HEK293 (cell line): ENCODE data around the gene TMED6.

Experiments used
- EGR2 ChIP-seq: fragments of 450-650 bp; formaldehyde crosslinking; IDR thresholded peaks from 2 replicates; pipeline ENCODE4 v1.5.1; 2016; ENCODE audit warnings: low read depth, missing biosample characterization, missing genetic modification characterization
- HOXD13 ChIP-seq: sonication (generic); formaldehyde crosslinking; IDR thresholded peaks from 2 replicates; pipeline ENCODE4 v1.8.0; 2022; ENCODE audit warnings: missing genetic modification reagents, borderline replicate concordance
- OVOL3 ChIP-seq: fragments of 450-650 bp; formaldehyde crosslinking; IDR thresholded peaks from 2 replicates; pipeline ENCODE4 v1.5.1; 2016; ENCODE audit warnings: missing biosample characterization, missing genetic modification characterization
- SCRT2 ChIP-seq: fragments of 450-650 bp; formaldehyde crosslinking; IDR thresholded peaks from 2 replicates; pipeline ENCODE4 v1.5.1; 2016; ENCODE audit warnings: missing biosample characterization, missing genetic modification characterization
- SP7 ChIP-seq: fragments of 450-650 bp; formaldehyde crosslinking; IDR thresholded peaks from 2 replicates; pipeline ENCODE4 v1.5.1; 2016; ENCODE audit warnings: missing biosample characterization, missing genetic modification characterization
- YY1 ChIP-seq: fragments of 450-650 bp; formaldehyde crosslinking; IDR thresholded peaks from 2 replicates; pipeline ENCODE4 v1.5.1; 2018; ENCODE audit warnings: missing biosample characterization, missing genetic modification characterization
- ZBTB1 ChIP-seq: fragments of 450-650 bp; formaldehyde crosslinking; IDR thresholded peaks from 2 replicates; pipeline ENCODE4 v1.5.1; 2016; ENCODE audit warnings: missing biosample characterization, missing genetic modification characterization
- ZBTB17 ChIP-seq: fragments of 450-650 bp; formaldehyde crosslinking; IDR thresholded peaks from 2 replicates; pipeline ENCODE4 v1.5.1; 2016; ENCODE audit warnings: missing biosample characterization, missing genetic modification characterization
- ZBTB21 ChIP-seq: fragments of 450-650 bp; formaldehyde crosslinking; IDR thresholded peaks from 2 replicates; pipeline ENCODE4 v1.5.1; 2017; ENCODE audit warnings: missing biosample characterization, missing genetic modification characterization
- ZFP41 ChIP-seq: fragments of 450-650 bp; formaldehyde crosslinking; IDR thresholded peaks from 2 replicates; pipeline ENCODE4 v1.5.1; 2016; ENCODE audit warnings: missing biosample characterization, missing genetic modification characterization, borderline replicate concordance
- ZNF155 ChIP-seq: fragments of 450-650 bp; formaldehyde crosslinking; IDR thresholded peaks from 2 replicates; pipeline ENCODE4 v1.5.1; 2016; ENCODE audit warnings: missing biosample characterization, missing genetic modification characterization
- ZNF394 ChIP-seq: fragments of 450-650 bp; formaldehyde crosslinking; IDR thresholded peaks from 2 replicates; pipeline ENCODE4 v1.5.1; 2016; ENCODE audit warnings: missing biosample characterization, missing genetic modification characterization, mild to moderate bottlenecking, moderate library complexity, borderline replicate concordance
- ZNF555 ChIP-seq: fragments of 450-650 bp; formaldehyde crosslinking; conservative IDR thresholded peaks from 2 replicates; pipeline ENCODE4 v1.5.1; 2017; ENCODE audit warnings: missing biosample characterization, mild to moderate bottlenecking, missing genetic modification characterization, inconsistent platforms
- ZNF623 ChIP-seq: fragments of 450-650 bp; formaldehyde crosslinking; IDR thresholded peaks from 2 replicates; pipeline ENCODE4 v1.5.1; 2016; ENCODE audit warnings: missing biosample characterization, missing genetic modification characterization
- ZNF626 ChIP-seq: fragments of 450-650 bp; sonication (Bioruptor Pico); formaldehyde crosslinking; IDR thresholded peaks from 2 replicates; pipeline ENCODE4 v1.5.1; 2018; ENCODE audit warnings: missing biosample characterization, missing genetic modification characterization, inconsistent platforms
- ZNF629 ChIP-seq: fragments of 450-650 bp; formaldehyde crosslinking; IDR thresholded peaks from 2 replicates; pipeline ENCODE4 v1.5.1; 2017; ENCODE audit warnings: missing biosample characterization, missing genetic modification characterization
- ZNF707 ChIP-seq: fragments of 450-650 bp; formaldehyde crosslinking; IDR thresholded peaks from 2 replicates; pipeline ENCODE4 v1.5.1; 2016; ENCODE audit warnings: missing biosample characterization, missing genetic modification characterization
- ZNF830 ChIP-seq: fragments of 450-650 bp; IDR thresholded peaks from 2 replicates; pipeline ENCODE4 v1.5.0; 2018; ENCODE audit warnings: missing biosample characterization, missing genetic modification characterization, low read depth, mild to moderate bottlenecking, moderate library complexity
- TF ChIP-seq, protein P1 (sequence below): fragments of 450-650 bp; formaldehyde crosslinking; IDR thresholded peaks from 2 replicates; pipeline ENCODE4 v1.5.1; 2016; ENCODE audit warnings: missing biosample characterization, missing genetic modification characterization
- TF ChIP-seq, protein P2 (sequence below): fragments of 450-650 bp; formaldehyde crosslinking; IDR thresholded peaks from 2 replicates; pipeline ENCODE4 v1.5.1; 2016; ENCODE audit warnings: missing biosample characterization, missing genetic modification characterization
- TF ChIP-seq, protein P3 (sequence below): fragments of 450-650 bp; formaldehyde crosslinking; IDR thresholded peaks from 2 replicates; pipeline ENCODE4 v1.5.1; 2016; ENCODE audit warnings: missing biosample characterization, missing genetic modification characterization
- TF ChIP-seq, protein P4 (sequence below): fragments of 450-650 bp; formaldehyde crosslinking; IDR thresholded peaks from 2 replicates; pipeline ENCODE4 v1.5.1; 2016; ENCODE audit warnings: missing biosample characterization, missing genetic modification characterization
- TF ChIP-seq, protein P5 (sequence below): IDR thresholded peaks from 2 replicates; pipeline ENCODE4 v1.6.1; 2011; ENCODE audit warnings: mild to moderate bottlenecking, low read depth, low read length, borderline replicate concordance
- TF ChIP-seq, protein P6 (sequence below): fragments of 450-650 bp; formaldehyde crosslinking; IDR thresholded peaks from 2 replicates; pipeline ENCODE4 v1.5.1; 2017; ENCODE audit warnings: missing biosample characterization, missing genetic modification characterization

The TMED6 gene

DNA sequence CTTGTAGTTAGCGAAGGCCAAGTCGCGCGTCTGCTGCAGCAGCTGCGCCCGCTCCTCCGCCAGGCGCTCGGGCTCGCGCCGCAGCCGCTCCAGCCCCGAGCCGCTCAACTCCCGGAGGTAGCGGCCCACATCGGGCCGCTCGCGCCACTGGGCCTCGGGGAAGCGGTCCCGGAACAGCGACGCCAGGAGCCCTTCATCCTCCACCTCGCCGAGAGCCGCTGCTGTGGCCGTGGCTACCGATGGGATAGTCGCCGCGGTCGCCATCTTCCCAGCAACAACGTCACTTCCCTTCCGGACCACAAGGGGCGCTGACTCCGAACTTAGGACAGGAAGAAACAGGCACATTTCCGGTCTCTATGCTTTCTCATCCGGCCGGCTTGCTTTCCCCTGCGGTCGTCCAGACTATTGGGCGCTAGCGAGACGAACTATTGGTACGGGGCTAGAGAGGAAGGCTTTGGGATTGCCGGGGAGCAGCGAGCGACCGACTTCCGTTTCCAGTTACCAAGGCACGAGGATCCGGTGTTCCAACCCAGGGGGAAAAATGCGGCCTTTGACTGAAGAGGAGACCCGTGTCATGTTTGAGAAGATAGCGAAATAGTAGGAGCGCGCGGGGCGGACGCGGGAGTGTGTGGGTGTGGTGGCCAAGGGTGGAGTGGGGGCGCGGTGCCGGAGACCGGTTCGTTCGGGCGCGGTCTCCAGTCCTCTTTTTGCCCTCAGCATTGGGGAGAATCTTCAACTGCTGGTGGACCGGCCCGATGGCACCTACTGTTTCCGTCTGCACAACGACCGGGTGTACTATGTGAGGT lies 12.1 kb downstream of the TMED6 start, which contains the start of the genes COG8 and NIP7 (continued):
- TF ChIP-seq, protein P1, sequence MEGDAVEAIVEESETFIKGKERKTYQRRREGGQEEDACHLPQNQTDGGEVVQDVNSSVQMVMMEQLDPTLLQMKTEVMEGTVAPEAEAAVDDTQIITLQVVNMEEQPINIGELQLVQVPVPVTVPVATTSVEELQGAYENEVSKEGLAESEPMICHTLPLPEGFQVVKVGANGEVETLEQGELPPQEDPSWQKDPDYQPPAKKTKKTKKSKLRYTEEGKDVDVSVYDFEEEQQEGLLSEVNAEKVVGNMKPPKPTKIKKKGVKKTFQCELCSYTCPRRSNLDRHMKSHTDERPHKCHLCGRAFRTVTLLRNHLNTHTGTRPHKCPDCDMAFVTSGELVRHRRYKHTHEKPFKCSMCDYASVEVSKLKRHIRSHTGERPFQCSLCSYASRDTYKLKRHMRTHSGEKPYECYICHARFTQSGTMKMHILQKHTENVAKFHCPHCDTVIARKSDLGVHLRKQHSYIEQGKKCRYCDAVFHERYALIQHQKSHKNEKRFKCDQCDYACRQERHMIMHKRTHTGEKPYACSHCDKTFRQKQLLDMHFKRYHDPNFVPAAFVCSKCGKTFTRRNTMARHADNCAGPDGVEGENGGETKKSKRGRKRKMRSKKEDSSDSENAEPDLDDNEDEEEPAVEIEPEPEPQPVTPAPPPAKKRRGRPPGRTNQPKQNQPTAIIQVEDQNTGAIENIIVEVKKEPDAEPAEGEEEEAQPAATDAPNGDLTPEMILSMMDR (tag by site-specific recombination): peak; percentile 99
- TF ChIP-seq ZNF155: no peak
- TF ChIP-seq SCRT2: no peak
- no peak for TF ChIP-seq ZFP41 (tag by site-specific recombination)
- TF ChIP-seq, protein P2, sequence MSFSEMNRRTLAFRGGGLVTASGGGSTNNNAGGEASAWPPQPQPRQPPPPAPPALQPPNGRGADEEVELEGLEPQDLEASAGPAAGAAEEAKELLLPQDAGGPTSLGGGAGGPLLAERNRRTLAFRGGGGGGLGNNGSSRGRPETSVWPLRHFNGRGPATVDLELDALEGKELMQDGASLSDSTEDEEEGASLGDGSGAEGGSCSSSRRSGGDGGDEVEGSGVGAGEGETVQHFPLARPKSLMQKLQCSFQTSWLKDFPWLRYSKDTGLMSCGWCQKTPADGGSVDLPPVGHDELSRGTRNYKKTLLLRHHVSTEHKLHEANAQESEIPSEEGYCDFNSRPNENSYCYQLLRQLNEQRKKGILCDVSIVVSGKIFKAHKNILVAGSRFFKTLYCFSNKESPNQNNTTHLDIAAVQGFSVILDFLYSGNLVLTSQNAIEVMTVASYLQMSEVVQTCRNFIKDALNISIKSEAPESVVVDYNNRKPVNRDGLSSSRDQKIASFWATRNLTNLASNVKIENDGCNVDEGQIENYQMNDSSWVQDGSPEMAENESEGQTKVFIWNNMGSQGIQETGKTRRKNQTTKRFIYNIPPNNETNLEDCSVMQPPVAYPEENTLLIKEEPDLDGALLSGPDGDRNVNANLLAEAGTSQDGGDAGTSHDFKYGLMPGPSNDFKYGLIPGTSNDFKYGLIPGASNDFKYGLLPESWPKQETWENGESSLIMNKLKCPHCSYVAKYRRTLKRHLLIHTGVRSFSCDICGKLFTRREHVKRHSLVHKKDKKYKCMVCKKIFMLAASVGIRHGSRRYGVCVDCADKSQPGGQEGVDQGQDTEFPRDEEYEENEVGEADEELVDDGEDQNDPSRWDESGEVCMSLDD: no peak
- no peak for TF ChIP-seq ZNF555 (tag by site-specific recombination)
- peak; percentile 86 for TF ChIP-seq YY1 (tag by site-specific recombination)
- TF ChIP-seq, protein P3, sequence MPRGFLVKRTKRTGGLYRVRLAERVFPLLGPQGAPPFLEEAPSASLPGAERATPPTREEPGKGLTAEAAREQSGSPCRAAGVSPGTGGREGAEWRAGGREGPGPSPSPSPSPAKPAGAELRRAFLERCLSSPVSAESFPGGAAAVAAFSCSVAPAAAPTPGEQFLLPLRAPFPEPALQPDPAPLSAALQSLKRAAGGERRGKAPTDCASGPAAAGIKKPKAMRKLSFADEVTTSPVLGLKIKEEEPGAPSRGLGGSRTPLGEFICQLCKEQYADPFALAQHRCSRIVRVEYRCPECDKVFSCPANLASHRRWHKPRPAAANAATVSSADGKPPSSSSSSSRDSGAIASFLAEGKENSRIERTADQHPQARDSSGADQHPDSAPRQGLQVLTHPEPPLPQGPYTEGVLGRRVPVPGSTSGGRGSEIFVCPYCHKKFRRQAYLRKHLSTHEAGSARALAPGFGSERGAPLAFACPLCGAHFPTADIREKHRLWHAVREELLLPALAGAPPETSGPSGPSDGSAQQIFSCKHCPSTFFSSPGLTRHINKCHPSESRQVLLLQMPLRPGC (tag by site-specific recombination): 0 out of 2 replicates have a peak, but pooled peaks have one; percentile 22
- TF ChIP-seq, protein P4, sequence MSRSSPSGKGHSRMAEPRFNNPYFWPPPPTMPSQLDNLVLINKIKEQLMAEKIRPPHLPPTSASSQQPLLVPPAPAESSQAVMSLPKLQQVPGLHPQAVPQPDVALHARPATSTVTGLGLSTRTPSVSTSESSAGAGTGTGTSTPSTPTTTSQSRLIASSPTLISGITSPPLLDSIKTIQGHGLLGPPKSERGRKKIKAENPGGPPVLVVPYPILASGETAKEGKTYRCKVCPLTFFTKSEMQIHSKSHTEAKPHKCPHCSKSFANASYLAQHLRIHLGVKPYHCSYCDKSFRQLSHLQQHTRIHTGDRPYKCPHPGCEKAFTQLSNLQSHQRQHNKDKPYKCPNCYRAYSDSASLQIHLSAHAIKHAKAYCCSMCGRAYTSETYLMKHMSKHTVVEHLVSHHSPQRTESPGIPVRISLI: no peak
- no peak for TF ChIP-seq OVOL3 (tag by site-specific recombination)
- TF ChIP-seq SP7 (tag by site-specific recombination): peak; percentile 69
- no peak; the same call in 1 of the 2 replicates for TF ChIP-seq ZNF394 (tag by site-specific recombination)
- TF ChIP-seq, protein P5, sequence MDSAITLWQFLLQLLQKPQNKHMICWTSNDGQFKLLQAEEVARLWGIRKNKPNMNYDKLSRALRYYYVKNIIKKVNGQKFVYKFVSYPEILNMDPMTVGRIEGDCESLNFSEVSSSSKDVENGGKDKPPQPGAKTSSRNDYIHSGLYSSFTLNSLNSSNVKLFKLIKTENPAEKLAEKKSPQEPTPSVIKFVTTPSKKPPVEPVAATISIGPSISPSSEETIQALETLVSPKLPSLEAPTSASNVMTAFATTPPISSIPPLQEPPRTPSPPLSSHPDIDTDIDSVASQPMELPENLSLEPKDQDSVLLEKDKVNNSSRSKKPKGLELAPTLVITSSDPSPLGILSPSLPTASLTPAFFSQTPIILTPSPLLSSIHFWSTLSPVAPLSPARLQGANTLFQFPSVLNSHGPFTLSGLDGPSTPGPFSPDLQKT: 0 out of 2 replicates have a peak, but pooled peaks have one; percentile 65
- TF ChIP-seq HOXD13 (CRISPR knock-in tag): no peak
- TF ChIP-seq ZBTB1 (tag by site-specific recombination): no peak
- TF ChIP-seq, protein P6, sequence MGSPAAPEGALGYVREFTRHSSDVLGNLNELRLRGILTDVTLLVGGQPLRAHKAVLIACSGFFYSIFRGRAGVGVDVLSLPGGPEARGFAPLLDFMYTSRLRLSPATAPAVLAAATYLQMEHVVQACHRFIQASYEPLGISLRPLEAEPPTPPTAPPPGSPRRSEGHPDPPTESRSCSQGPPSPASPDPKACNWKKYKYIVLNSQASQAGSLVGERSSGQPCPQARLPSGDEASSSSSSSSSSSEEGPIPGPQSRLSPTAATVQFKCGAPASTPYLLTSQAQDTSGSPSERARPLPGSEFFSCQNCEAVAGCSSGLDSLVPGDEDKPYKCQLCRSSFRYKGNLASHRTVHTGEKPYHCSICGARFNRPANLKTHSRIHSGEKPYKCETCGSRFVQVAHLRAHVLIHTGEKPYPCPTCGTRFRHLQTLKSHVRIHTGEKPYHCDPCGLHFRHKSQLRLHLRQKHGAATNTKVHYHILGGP: no peak
- TF ChIP-seq ZNF830 (tag by site-specific recombination): no peak
- TF ChIP-seq ZBTB17 (tag by site-specific recombination): peak; percentile 95
- peak; percentile 67 for TF ChIP-seq ZBTB21 (tag by site-specific recombination)
- peak; percentile 27; the same call in 1 of the 2 replicates for TF ChIP-seq EGR2 (tag by site-specific recombination)
- TF ChIP-seq ZNF626: no peak
- peak; percentile 87 for TF ChIP-seq ZNF629
- no peak for TF ChIP-seq ZNF623 (tag by site-specific recombination)
- no peak for TF ChIP-seq ZNF707 (tag by site-specific recombination)
